NB4 (cell line): ENCODE measurements around the gene CDCA7L.
"Not testable (repeated sequence)": the region's sequence is repeated elsewhere in the genome, so short reads cannot be mapped to it uniquely, and the experiment has no call there.

Experiments used
- CTCF ChIP-seq: IDR thresholded peaks from one replicate; pipeline ENCODE4 v1.5.1; 2012; ENCODE audit warnings: low read depth, low read length
- MAX ChIP-seq: IDR thresholded peaks from 2 replicates; pipeline ENCODE4 v1.6.1; 2011; ENCODE audit warnings: low read depth, low read length
- POLR2A ChIP-seq: IDR thresholded peaks from 2 replicates; pipeline ENCODE4 v1.6.1; 2011; ENCODE audit warnings: mild to moderate bottlenecking; ENCODE audit not compliant: insufficient read length; ENCODE audit errors: extremely low read depth

DNA sequence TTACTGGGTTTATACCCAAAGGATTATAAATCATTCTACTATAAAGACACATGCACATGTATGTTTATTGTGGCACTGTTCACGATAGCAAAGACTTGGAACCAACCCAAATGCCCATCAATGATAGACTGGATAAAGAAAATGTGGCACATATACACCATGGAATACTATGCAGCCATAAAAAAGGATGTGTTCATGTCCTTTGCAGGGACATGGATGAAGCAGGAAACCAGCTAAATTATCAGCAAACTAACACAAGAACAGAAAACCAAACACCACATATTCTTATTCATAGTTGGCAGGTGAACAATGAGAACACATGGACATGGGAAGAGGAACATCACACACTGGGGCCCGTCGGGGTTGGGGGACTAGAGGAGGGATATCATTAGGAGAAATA lies 12.4 kb downstream of the CDCA7L start:
- not testable (repeated sequence) for TF ChIP-seq POLR2A, CTCF, MAX
